K562 (cell line): ENCODE measurements around the gene DYNC1H1. TPM values are rescaled to one million over a fixed set of nuclear protein-coding genes. Genes with fewer than 3 reads are reported as not detected.

ENCODE experiments used
- ARHGAP35 ChIP-seq: fragments of 450-650 bp; IDR thresholded peaks from 2 replicates; pipeline ENCODE4 v1.6.1; 2018; ENCODE audit not compliant: partially characterized antibody
- CXXC5 ChIP-seq: fragments of 250-450 bp; sonication (Bioruptor Pico); IDR thresholded peaks from 2 replicates; pipeline ENCODE4 v1.8.0; 2022; ENCODE audit warnings: inconsistent platforms, mild to moderate bottlenecking, moderate library complexity
- PTRF ChIP-seq: fragments of 450-650 bp; IDR thresholded peaks from 2 replicates; pipeline ENCODE4 v1.6.1; 2016; ENCODE audit warnings: mild to moderate bottlenecking, missing genetic modification characterization, missing compliant biosample characterization
- RBM25 ChIP-seq: fragments of 200-400 bp; formaldehyde crosslinking; IDR thresholded peaks from 2 replicates; pipeline ENCODE4 v1.6.1; 2018; ENCODE audit warnings: low read length, low read depth, moderate library complexity; ENCODE audit not compliant: severe bottlenecking
- RUNX1 ChIP-seq: sonication (generic); IDR thresholded peaks from 2 replicates; pipeline ENCODE4 v1.6.1; 2016; ENCODE audit warnings: antibody characterized with exemption, low read depth
- TEAD1 ChIP-seq, 2 experiments: fragments of 450-650 bp in 1 of 2; sonication (generic) in 1 of 2; formaldehyde crosslinking; IDR thresholded peaks; 2 replicates each; pipeline versions ENCODE4 v1.4.0 to v1.8.0; 2020 to 2022; ENCODE audit warnings: mild to moderate bottlenecking in 2 of 2, missing genetic modification reagents in 1 of 2
- ZBTB7A ChIP-seq: IDR thresholded peaks from 2 replicates; pipeline ENCODE4 v1.6.1; 2011; ENCODE audit warnings: low read depth, mild to moderate bottlenecking, low read length, moderate library complexity, borderline replicate concordance; ENCODE audit not compliant: control insufficient read depth
- ZNF778 ChIP-seq: fragments of 450-650 bp; formaldehyde crosslinking; IDR thresholded peaks from 2 replicates; pipeline ENCODE4 v1.4.0; 2020; ENCODE audit warnings: mild to moderate bottlenecking, moderate library complexity
- polyA plus RNA-seq, 8 experiments: library from polyadenylated mRNA; depleted of rRNA in 4 of 8; stranded (reverse) in 5 of 8; unstranded in 3 of 8; fragments of >200 nt; fragmentation: Nextera tagmentation in 2 of 8; fragmentation: Illumina TruSeq in 1 of 8; extraction: Ambion mirVana in 2 of 8; extraction: Trizol in 1 of 8; gene quantifications; 2 replicates each; pipeline versions ENCODE4 v1.2.1 to v1.2.3, GENCODE V29; 2011 to 2014; ENCODE audit warnings: inconsistent platforms in 1 of 8, missing spikeins in 1 of 8
- total RNA-seq, 7 experiments: library from RNA; depleted of rRNA in 6 of 7; stranded (reverse); fragments of >200 nt in 6 of 7; fragmentation: Illumina TruSeq in 2 of 7; extraction: Trizol in 2 of 7; gene quantifications; 2 replicates each; pipeline versions ENCODE4 v1.2.1 to v1.2.3, GENCODE V29; 2011 to 2021; ENCODE audit warnings: low replicate concordance in 1 of 7
- TF ChIP-seq, protein P1 (sequence below): fragments of 450-650 bp; IDR thresholded peaks from 2 replicates; pipeline ENCODE4 v1.6.1; 2016; ENCODE audit warnings: low read depth
- TF ChIP-seq, protein P2 (sequence below): fragments of 450-650 bp; IDR thresholded peaks from 2 replicates; pipeline ENCODE4 v1.6.1; 2017; ENCODE audit warnings: antibody characterized with exemption, mild to moderate bottlenecking
- TF ChIP-seq, protein P3 (sequence below): sonication (generic); formaldehyde crosslinking; IDR thresholded peaks from 2 replicates; pipeline ENCODE4 v1.8.0; 2023; ENCODE audit warnings: mild to moderate bottlenecking, missing genetic modification reagents

DYNC1H1 gene
- total and polyA plus RNA-seq, 9 of the 15 experiments (the other 6 are each of a cell fraction or from before 2014, with no cell fraction given) = 31.9 to 335 (median 115) TPM

DNA sequence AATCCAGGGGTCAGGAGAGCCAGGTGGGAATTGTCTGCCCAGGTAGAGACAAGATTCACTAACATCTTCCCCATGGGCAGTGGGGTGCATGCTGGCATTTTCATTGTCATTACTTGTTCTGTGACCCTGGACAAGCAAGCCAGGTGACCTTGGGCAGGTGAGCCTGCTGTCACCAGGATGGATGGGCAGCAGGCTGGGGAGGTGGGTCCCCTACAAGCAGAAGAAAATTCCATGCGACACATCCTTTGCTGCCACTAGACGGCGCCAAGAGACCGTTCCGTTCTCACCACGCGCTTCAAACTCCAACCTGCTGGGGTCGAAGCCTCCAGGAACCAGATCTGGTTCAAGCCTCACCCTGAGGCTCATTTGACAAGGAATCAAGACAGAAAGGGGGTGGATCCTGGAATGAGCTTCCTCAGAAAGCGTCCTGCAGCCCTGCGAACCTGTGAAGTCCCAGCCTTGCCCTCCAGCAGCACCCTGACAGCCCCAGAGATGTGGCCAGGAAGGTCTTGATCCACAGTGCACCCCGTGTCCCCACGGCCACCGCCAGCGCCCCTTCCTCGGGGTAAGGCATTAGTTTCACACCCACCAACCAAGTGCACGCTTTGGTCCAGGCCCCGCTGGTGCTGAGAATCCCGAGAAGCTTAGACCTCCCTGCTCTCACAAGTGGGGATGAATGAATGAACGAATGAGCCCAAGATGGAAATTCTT lies 3.2 kb upstream of the DYNC1H1 start (continued):
- TF ChIP-seq, protein P1, sequence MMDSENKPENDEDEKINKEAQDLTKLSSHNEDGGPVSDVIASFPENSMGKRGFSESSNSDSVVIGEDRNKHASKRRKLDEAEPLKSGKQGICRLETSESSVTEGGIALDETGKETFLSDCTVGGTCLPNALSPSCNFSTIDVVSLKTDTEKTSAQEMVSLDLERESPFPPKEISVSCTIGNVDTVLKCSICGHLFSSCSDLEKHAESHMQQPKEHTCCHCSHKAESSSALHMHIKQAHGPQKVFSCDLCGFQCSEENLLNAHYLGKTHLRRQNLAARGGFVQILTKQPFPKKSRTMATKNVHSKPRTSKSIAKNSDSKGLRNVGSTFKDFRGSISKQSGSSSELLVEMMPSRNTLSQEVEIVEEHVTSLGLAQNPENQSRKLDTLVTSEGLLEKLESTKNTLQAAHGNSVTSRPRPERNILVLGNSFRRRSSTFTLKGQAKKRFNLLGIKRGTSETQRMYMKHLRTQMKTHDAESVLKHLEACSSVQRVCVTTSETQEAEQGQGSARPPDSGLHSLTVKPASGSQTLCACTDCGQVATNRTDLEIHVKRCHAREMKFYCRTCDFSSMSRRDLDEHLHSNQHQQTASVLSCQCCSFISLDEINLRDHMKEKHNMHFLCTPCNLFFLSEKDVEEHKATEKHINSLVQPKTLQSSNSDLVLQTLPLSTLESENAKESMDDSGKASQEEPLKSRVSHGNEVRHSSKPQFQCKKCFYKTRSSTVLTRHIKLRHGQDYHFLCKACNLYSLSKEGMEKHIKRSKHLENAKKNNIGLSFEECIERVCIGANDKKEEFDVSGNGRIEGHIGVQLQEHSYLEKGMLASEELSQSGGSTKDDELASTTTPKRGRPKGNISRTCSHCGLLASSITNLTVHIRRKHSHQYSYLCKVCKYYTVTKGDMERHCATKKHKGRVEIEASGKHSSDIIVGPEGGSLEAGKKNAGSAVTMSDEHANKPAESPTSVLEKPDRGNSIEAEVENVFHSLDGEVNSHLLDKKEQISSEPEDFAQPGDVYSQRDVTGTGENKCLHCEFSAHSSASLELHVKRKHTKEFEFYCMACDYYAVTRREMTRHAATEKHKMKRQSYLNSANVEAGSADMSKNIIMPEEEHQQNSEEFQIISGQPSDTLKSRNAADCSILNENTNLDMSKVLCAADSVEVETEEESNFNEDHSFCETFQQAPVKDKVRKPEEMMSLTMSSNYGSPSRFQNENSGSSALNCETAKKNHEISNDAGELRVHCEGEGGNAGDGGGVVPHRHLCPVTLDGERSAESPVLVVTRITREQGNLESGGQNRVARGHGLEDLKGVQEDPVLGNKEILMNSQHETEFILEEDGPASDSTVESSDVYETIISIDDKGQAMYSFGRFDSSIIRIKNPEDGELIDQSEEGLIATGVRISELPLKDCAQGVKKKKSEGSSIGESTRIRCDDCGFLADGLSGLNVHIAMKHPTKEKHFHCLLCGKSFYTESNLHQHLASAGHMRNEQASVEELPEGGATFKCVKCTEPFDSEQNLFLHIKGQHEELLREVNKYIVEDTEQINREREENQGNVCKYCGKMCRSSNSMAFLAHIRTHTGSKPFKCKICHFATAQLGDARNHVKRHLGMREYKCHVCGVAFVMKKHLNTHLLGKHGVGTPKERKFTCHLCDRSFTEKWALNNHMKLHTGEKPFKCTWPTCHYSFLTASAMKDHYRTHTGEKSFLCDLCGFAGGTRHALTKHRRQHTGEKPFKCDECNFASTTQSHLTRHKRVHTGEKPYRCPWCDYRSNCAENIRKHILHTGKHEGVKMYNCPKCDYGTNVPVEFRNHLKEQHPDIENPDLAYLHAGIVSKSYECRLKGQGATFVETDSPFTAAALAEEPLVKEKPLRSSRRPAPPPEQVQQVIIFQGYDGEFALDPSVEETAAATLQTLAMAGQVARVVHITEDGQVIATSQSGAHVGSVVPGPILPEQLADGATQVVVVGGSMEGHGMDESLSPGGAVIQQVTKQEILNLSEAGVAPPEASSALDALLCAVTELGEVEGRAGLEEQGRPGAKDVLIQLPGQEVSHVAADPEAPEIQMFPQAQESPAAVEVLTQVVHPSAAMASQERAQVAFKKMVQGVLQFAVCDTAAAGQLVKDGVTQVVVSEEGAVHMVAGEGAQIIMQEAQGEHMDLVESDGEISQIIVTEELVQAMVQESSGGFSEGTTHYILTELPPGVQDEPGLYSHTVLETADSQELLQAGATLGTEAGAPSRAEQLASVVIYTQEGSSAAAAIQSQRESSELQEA = no peak
- TF ChIP-seq, protein P2, sequence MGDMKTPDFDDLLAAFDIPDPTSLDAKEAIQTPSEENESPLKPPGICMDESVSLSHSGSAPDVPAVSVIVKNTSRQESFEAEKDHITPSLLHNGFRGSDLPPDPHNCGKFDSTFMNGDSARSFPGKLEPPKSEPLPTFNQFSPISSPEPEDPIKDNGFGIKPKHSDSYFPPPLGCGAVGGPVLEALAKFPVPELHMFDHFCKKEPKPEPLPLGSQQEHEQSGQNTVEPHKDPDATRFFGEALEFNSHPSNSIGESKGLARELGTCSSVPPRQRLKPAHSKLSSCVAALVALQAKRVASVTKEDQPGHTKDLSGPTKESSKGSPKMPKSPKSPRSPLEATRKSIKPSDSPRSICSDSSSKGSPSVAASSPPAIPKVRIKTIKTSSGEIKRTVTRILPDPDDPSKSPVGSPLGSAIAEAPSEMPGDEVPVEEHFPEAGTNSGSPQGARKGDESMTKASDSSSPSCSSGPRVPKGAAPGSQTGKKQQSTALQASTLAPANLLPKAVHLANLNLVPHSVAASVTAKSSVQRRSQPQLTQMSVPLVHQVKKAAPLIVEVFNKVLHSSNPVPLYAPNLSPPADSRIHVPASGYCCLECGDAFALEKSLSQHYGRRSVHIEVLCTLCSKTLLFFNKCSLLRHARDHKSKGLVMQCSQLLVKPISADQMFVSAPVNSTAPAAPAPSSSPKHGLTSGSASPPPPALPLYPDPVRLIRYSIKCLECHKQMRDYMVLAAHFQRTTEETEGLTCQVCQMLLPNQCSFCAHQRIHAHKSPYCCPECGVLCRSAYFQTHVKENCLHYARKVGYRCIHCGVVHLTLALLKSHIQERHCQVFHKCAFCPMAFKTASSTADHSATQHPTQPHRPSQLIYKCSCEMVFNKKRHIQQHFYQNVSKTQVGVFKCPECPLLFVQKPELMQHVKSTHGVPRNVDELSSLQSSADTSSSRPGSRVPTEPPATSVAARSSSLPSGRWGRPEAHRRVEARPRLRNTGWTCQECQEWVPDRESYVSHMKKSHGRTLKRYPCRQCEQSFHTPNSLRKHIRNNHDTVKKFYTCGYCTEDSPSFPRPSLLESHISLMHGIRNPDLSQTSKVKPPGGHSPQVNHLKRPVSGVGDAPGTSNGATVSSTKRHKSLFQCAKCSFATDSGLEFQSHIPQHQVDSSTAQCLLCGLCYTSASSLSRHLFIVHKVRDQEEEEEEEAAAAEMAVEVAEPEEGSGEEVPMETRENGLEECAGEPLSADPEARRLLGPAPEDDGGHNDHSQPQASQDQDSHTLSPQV = peak; percentile 50; the same call in 1 of the 2 replicates
- TF ChIP-seq RUNX1 = no peak
- TF ChIP-seq ZBTB7A = peak; percentile 40; the same call in 1 of the 2 replicates
- TF ChIP-seq CXXC5 (CRISPR knock-in tag) = no peak
- no peak for TF ChIP-seq PTRF (tag)
- TF ChIP-seq RBM25 = no peak
- no peak for TF ChIP-seq ARHGAP35
- TF ChIP-seq, protein P3, sequence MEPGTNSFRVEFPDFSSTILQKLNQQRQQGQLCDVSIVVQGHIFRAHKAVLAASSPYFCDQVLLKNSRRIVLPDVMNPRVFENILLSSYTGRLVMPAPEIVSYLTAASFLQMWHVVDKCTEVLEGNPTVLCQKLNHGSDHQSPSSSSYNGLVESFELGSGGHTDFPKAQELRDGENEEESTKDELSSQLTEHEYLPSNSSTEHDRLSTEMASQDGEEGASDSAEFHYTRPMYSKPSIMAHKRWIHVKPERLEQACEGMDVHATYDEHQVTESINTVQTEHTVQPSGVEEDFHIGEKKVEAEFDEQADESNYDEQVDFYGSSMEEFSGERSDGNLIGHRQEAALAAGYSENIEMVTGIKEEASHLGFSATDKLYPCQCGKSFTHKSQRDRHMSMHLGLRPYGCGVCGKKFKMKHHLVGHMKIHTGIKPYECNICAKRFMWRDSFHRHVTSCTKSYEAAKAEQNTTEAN = no peak
- TF ChIP-seq ZNF778 (CRISPR knock-in tag) = no peak
- peak in 1 of 2 experiments; percentile 86; a peak in 1 of 4 replicates for TF ChIP-seq TEAD1 (CRISPR knock-in tag; IDR thresholded peaks at IDR 0.05)
